ENCODE measurements around the gene NAA38.

Gene NAA38

GRCh38 chr17:7856811-7857712 is at the start of gene NAA38:
TSS of gene NAA38 (minus strand) at chr17:7857559. CDS start at chr17:7857463, 96 bp downstream.
- Histone ChIP-seq H3K27ac (peak within 1 kb of the TSS; percentile 92), H3K4me3 (peak within 1 kb of the TSS; percentile 81), H3K36me3 (ENCODE audit: insufficient read depth, low read length) (peaks cover 35% of the 10 kb centered on the region), H3K9me3 (ENCODE audit: low read depth, low read length) (no peaks in the 10 kb centered on the region), H3K9ac (ENCODE audit: insufficient read length) (peak within 1 kb of the TSS; percentile 86)
- TF ChIP-seq FOXP2 (optimal IDR thresholded peaks at IDR 0.05; ENCODE audit: control extremely low read depth, extremely low read length, insufficient read depth) (no peak), POLR2AphosphoS5 (IDR thresholded peaks at IDR 0.05; ENCODE audit: borderline replicate concordance, low read depth, low read length) (peak; percentile 61)
- DNase-seq (ENCODE audit: low read depth, low spot score) = peak; percentile 97

- no peak for DNase-seq (ENCODE audit: low read depth, low spot score)
- Histone ChIP-seq H3K9me3 (ENCODE audit: low read depth, low read length) (no peaks in the 10 kb centered on the region), H3K27ac (no peak overlapping the region), H3K4me3 (no peak overlapping the region), H3K36me3 (ENCODE audit: insufficient read depth, low read length) (peaks cover 99% of the 10 kb centered on the region), H3K9ac (ENCODE audit: insufficient read length) (no peak overlapping the region)
- TF ChIP-seq FOXP2 (optimal IDR thresholded peaks at IDR 0.05; ENCODE audit: control extremely low read depth, extremely low read length, insufficient read depth) (no peak), EZH2 (IDR thresholded peaks at IDR 0.05) (no peak), POLR2AphosphoS5 (IDR thresholded peaks at IDR 0.05; ENCODE audit: borderline replicate concordance, low read depth, low read length) (no peak)
Measured at GRCh38 chr17:7903154-7904103, 46.1 kb upstream of the NAA38 start.

GRCh38 chr17:7897773-7898172 is 40.4 kb upstream of the NAA38 start:
- DNase-seq (ENCODE audit: low read depth, low spot score) = no peak
- TF ChIP-seq FOXP2 (optimal IDR thresholded peaks at IDR 0.05; ENCODE audit: control extremely low read depth, extremely low read length, insufficient read depth) = no peak
- no peak for TF ChIP-seq EZH2 (IDR thresholded peaks at IDR 0.05)
- no peak for TF ChIP-seq POLR2AphosphoS5 (IDR thresholded peaks at IDR 0.05; ENCODE audit: borderline replicate concordance, low read depth, low read length)
- no peak overlapping the region for H3K27ac ChIP-seq
- H3K9me3 ChIP-seq (ENCODE audit: low read depth, low read length) = no peaks in the 10 kb centered on the region
- peaks cover 95% of the 10 kb centered on the region for H3K36me3 ChIP-seq (ENCODE audit: insufficient read depth, low read length)
- no peak overlapping the region for H3K4me3 ChIP-seq
- H3K9ac ChIP-seq (ENCODE audit: insufficient read length) = no peak overlapping the region

GRCh38 chr17:7897090-7897489 is 39.7 kb upstream of the NAA38 start:
- no peak for DNase-seq (ENCODE audit: low read depth, low spot score)
- Histone ChIP-seq H3K9ac (ENCODE audit: insufficient read length) (no peak overlapping the region), H3K27ac (no peak overlapping the region), H3K36me3 (ENCODE audit: insufficient read depth, low read length) (peaks cover 93% of the 10 kb centered on the region), H3K4me3 (no peak overlapping the region), H3K9me3 (ENCODE audit: low read depth, low read length) (no peaks in the 10 kb centered on the region)
- no peak for TF ChIP-seq EZH2 (IDR thresholded peaks at IDR 0.05)
- TF ChIP-seq FOXP2 (optimal IDR thresholded peaks at IDR 0.05; ENCODE audit: control extremely low read depth, extremely low read length, insufficient read depth) = no peak
- TF ChIP-seq POLR2AphosphoS5 (IDR thresholded peaks at IDR 0.05; ENCODE audit: borderline replicate concordance, low read depth, low read length) = no peak

GRCh38 chr17:7894866-7895265 is 37.5 kb upstream of the NAA38 start:
- Histone ChIP-seq H3K4me3 (no peak overlapping the region), H3K36me3 (ENCODE audit: insufficient read depth, low read length) (peaks cover 93% of the 10 kb centered on the region), H3K9ac (ENCODE audit: insufficient read length) (no peak overlapping the region), H3K27ac (no peak overlapping the region), H3K9me3 (ENCODE audit: low read depth, low read length) (no peaks in the 10 kb centered on the region)
- no peak for DNase-seq (ENCODE audit: low read depth, low spot score)
- TF ChIP-seq FOXP2 (optimal IDR thresholded peaks at IDR 0.05; ENCODE audit: control extremely low read depth, extremely low read length, insufficient read depth) = no peak
- no peak for TF ChIP-seq POLR2AphosphoS5 (IDR thresholded peaks at IDR 0.05; ENCODE audit: borderline replicate concordance, low read depth, low read length)
- TF ChIP-seq EZH2 (IDR thresholded peaks at IDR 0.05) = no peak

GRCh38 chr17:7894226-7894625 is 36.9 kb upstream of the NAA38 start:
- TF ChIP-seq EZH2 (IDR thresholded peaks at IDR 0.05) = no peak
- no peak for TF ChIP-seq FOXP2 (optimal IDR thresholded peaks at IDR 0.05; ENCODE audit: control extremely low read depth, extremely low read length, insufficient read depth)
- no peak for TF ChIP-seq POLR2AphosphoS5 (IDR thresholded peaks at IDR 0.05; ENCODE audit: borderline replicate concordance, low read depth, low read length)
- H3K36me3 ChIP-seq (ENCODE audit: insufficient read depth, low read length) = peaks cover 91% of the 10 kb centered on the region
- DNase-seq (ENCODE audit: low read depth, low spot score) = no peak
- no peak overlapping the region for H3K9ac ChIP-seq (ENCODE audit: insufficient read length)
- no peak overlapping the region for H3K4me3 ChIP-seq
- no peaks in the 10 kb centered on the region for H3K9me3 ChIP-seq (ENCODE audit: low read depth, low read length)
- H3K27ac ChIP-seq = no peak overlapping the region

GRCh38 chr17:7893187-7893880 is 36.0 kb upstream of the NAA38 start:
- H3K9ac ChIP-seq (ENCODE audit: insufficient read length) = no peak overlapping the region
- H3K27ac ChIP-seq = no peak overlapping the region

More at GRCh38 chr17:7893187-7893880, 36.0 kb upstream of the NAA38 start:
- H3K9me3 ChIP-seq (ENCODE audit: low read depth, low read length) = no peaks in the 10 kb centered on the region
- no peak overlapping the region for H3K4me3 ChIP-seq
- H3K36me3 ChIP-seq (ENCODE audit: insufficient read depth, low read length) = peaks cover 82% of the 10 kb centered on the region
- TF ChIP-seq EZH2 (IDR thresholded peaks at IDR 0.05) (no peak), POLR2AphosphoS5 (IDR thresholded peaks at IDR 0.05; ENCODE audit: borderline replicate concordance, low read depth, low read length) (no peak), FOXP2 (optimal IDR thresholded peaks at IDR 0.05; ENCODE audit: control extremely low read depth, extremely low read length, insufficient read depth) (no peak)
- no peak for DNase-seq (ENCODE audit: low read depth, low spot score)
